ENCODE results near the gene PRTN3. TPM values are rescaled to one million over a fixed set of nuclear protein-coding genes. Genes with fewer than 3 reads are reported as not detected.

PRTN3 gene
- total and polyA plus RNA-seq, 12 donors: 0.20 to 0.40 (median 0.33) TPM; not detected in 8

GRCh38 chr19:858868-859843, 18.4 kb downstream of the PRTN3 start, which contains the start of gene CFD:
TSS of gene CFD (plus strand) at chr19:859664. CDS start at chr19:859690, 26 bp downstream.
- intact Hi-C loops (cut with DNase I): loop anchor here in 1 of 2 donors (10.0 kb wide), 1 partner anchor 84 kb away; no protein-coding TSS in a partner anchor
- Histone ChIP-seq H3K4me1 (replicated peaks in 1 of 2) (peaks cover 6 to 9% of the 10 kb centered on the region in 2 donors), H3K36me3 (replicated peaks in 1 of 2) (no peaks in the 10 kb centered on the region), H3K9me3 (replicated peaks in 1 of 3) (no peaks in the 10 kb centered on the region), H3K27me3 (peaks cover 9% of the 10 kb centered on the region), H3K4me3 (peak within 1 kb of the TSS in 1 of 4 donors; percentile 46), H3K27ac (peak within 1 kb of the TSS in 2 of 5 donors; percentile 41 to 72)
- TF ChIP-seq CTCF (IDR thresholded peaks at IDR 0.05) (no peak), POLR2A (IDR thresholded peaks at IDR 0.05) (peak in 1 of 2 donors; percentile 45)
- peak in 3 of 7 donors; percentile 45 to 59 (median 57) for DNase-seq
- WGBS, 4 donors: 31 to 48% (median 42%) methylated on average over 10 to 24 of the region's 24 CpGs

- H3K9me3 ChIP-seq (replicated peaks in 1 of 3): no peaks in the 10 kb centered on the region
- WGBS, 4 donors: 51 to 59% (median 57%) methylated on average over 10 to 32 of the region's 35 CpGs; no CpG with 5 or more reads in 1 of the 4 donors
- no peaks in the 10 kb centered on the region for H3K36me3 ChIP-seq (replicated peaks in 1 of 2)
- peaks cover 9% of the 10 kb centered on the region for H3K27me3 ChIP-seq
- peaks cover 6 to 9% of the 10 kb centered on the region in 2 donors for H3K4me1 ChIP-seq (replicated peaks in 1 of 2)
- no peak overlapping the region for H3K4me3 ChIP-seq
- DNase-seq: peak in 1 of 7 donors; percentile 29
- intact Hi-C loops (cut with DNase I): loop anchor here in 1 of 2 donors (5.0 kb wide), 1 partner anchor 56 kb away; the partner anchor contains the start of gene KISS1R
- TF ChIP-seq CTCF (IDR thresholded peaks at IDR 0.05) (no peak), POLR2A (IDR thresholded peaks at IDR 0.05) (no peak)
- no peak overlapping the region for H3K27ac ChIP-seq
Measured at GRCh38 chr19:861141-861755, 20.4 kb downstream of the PRTN3 start.

GRCh38 chr19:861756-862580, 21.2 kb downstream of the PRTN3 start:
- Histone ChIP-seq H3K27me3 (peaks cover 9% of the 10 kb centered on the region), H3K36me3 (replicated peaks in 1 of 2) (no peaks in the 10 kb centered on the region), H3K9me3 (replicated peaks in 1 of 3) (no peaks in the 10 kb centered on the region), H3K4me3 (no peak overlapping the region), H3K4me1 (replicated peaks in 1 of 2) (peaks cover 6 to 9% of the 10 kb centered on the region in 2 donors), H3K27ac (peak overlapping the region in 1 of 5 donors; percentile 29)
- peak in 6 of 7 donors; percentile 45 to 85 (median 64) for DNase-seq
- TF ChIP-seq CTCF (IDR thresholded peaks at IDR 0.05): peak in 1 of 6 experiments; percentile 6
- TF ChIP-seq POLR2A (IDR thresholded peaks at IDR 0.05): no peak
- 7 to 28% (median 14%) methylated on average over 10 to 60 of the region's 60 CpGs for WGBS, 4 donors
- intact Hi-C loops (cut with DNase I): loop anchor here in 1 of 2 donors (5.0 kb wide), 1 partner anchor 55 kb away; the partner anchor contains the start of gene KISS1R

All from adrenal gland (tissue), 12 donors.